ENCODE results near the gene RPS16. TPM values are rescaled to one million over a fixed set of nuclear protein-coding genes. Genes with fewer than 3 reads are reported as not detected.

The RPS16 gene
- total RNA-seq, 1 donor from 2014 or later = 1,446 TPM

DNA sequence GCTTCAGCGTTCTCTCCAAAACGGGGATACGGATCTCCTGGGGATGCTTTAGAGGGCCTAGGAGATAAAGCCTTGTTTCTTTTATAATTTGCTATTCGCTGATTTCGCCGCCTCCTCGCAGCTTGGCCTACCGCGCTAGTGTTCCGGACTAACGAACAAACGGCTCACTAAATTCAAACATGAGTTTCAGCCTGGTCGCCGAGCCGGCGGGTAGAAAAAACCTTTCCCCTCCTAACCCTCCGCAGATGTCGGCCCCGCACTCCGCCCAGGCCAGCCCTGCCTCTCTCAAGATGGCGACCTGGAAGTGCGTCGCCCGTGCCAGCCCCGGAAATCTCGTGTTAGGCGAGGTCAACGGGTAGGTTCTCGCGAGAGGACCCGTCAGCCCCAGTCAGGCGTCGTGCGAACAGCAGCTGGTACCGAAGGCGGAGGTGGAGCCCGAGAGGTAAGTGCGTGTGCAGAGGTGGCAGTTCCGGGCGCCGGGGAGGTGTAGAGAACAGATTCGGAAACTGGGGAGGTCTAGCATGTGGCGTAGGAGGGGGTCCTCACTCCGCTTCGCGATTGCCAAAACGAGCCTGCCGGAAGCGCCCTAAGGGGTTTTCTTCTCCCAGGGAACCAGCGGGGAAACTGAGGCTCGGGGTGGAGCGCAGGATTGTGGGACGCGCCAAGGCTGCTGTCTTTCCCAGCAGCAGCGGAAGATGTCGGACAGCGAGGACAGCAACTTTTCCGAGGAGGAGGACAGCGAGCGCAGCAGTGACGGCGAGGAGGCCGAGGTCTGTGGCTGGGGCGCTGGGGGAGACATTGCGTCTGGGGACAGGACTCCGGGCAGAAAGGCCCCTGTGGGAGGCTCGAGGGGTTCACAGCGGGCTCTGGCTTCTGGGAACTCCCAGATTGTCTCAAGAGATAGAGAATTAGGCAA is 9.7 kb upstream of the RPS16 start, which contains the start of gene SUPT5H:
Gene SUPT5H, plus strand, starts transcription at position 387 of the 916 bp plus-strand sequence. Its CDS starts 309 bp downstream, at position 696.
- Histone ChIP-seq H3K27me3 (no peaks in the 10 kb centered on the region), H3K9me3 (no peaks in the 10 kb centered on the region), H3K27ac (peak within 1 kb of the TSS; percentile 95), H3K36me3 (no peaks in the 10 kb centered on the region), H3K4me1 (peaks cover 32% of the 10 kb centered on the region), H3K4me3 (peak within 1 kb of the TSS; percentile 96)
- DNase-seq (peak; percentile 98), ATAC-seq (peak; percentile 98)
- TF ChIP-seq, protein P1, sequence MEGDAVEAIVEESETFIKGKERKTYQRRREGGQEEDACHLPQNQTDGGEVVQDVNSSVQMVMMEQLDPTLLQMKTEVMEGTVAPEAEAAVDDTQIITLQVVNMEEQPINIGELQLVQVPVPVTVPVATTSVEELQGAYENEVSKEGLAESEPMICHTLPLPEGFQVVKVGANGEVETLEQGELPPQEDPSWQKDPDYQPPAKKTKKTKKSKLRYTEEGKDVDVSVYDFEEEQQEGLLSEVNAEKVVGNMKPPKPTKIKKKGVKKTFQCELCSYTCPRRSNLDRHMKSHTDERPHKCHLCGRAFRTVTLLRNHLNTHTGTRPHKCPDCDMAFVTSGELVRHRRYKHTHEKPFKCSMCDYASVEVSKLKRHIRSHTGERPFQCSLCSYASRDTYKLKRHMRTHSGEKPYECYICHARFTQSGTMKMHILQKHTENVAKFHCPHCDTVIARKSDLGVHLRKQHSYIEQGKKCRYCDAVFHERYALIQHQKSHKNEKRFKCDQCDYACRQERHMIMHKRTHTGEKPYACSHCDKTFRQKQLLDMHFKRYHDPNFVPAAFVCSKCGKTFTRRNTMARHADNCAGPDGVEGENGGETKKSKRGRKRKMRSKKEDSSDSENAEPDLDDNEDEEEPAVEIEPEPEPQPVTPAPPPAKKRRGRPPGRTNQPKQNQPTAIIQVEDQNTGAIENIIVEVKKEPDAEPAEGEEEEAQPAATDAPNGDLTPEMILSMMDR (IDR thresholded peaks at IDR 0.05) = no peak
- intact Hi-C loops (cut with DNase I) = no loop called here

DNA sequence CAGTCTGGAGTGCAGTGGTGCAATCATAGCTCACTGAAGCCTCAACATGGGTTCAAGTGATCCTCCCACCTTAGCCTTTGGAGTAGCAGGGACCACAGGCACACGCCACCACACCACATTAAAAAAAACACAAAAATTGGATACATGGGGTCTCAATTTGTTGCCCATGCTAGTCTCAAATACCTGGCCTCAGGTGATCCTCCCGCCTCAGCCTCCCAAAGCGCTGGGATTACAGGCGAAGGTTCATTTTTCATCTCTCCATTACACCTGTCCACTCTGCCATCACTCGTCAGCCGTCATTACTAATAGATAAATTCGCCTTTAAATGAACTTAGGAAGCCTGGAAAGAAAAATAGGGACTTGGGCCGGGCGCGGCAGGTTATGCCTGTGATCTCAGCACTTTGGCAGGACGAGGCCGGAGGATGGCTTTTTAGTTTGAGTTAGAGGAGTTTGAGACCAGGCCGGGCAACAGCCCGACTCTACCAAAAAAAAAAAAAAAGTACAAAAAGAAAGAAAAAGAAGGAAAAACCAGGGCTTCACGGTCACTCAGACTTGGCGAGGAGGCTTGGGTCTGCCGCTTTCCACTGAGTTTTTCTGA is 8.9 kb upstream of the RPS16 start:
- intact Hi-C loops (cut with DNase I) = no loop called here
- Histone ChIP-seq H3K36me3 (no peaks in the 10 kb centered on the region), H3K4me1 (peaks cover 32% of the 10 kb centered on the region), H3K27me3 (no peaks in the 10 kb centered on the region), H3K9me3 (no peaks in the 10 kb centered on the region), H3K27ac (peak overlapping the region; percentile 95), H3K4me3 (peak overlapping the region; percentile 96)
- TF ChIP-seq, protein P1 (IDR thresholded peaks at IDR 0.05) = no peak
- ATAC-seq (no peak), DNase-seq (no peak)

DNA sequence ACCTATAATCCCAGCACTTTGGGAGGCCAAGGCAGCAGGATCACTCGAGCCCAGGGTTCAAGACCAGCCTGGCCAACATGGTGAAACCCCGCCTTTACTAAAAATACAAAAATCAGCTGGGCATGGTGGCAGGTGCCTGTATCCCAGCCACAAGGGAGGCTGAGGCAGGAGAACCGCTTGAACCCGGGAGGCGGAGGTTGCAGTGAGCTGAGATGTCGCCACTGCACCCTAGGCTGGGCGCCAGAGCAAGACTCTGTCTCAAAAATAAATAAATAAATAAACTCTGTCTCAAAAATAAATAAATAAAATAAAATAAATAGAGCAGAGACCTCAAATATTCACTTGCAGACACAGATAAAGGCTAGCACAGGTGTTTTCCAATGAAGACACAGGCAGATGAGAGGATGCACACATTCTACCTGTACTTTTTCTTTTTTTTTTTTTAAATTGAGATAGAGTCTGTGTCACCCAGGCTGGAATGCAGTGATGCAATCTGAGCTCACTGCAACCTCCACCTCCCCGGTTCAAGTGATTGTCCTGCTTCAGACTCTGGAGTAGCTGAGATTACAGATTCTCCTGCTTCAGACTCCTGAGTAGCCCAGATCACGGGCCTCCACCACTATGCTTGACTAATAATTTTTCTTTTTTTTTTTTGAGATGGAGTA is 2.7 kb upstream of the RPS16 start:
- Histone ChIP-seq H3K36me3 (peaks cover 15% of the 10 kb centered on the region), H3K4me3 (no peak overlapping the region), H3K4me1 (peaks cover 22% of the 10 kb centered on the region), H3K27me3 (no peaks in the 10 kb centered on the region), H3K9me3 (no peaks in the 10 kb centered on the region), H3K27ac (no peak overlapping the region)
- TF ChIP-seq, protein P1 (IDR thresholded peaks at IDR 0.05) = no peak
- DNase-seq = no peak
- no peak for ATAC-seq
- intact Hi-C loops (cut with DNase I) = no loop called here

DNA sequence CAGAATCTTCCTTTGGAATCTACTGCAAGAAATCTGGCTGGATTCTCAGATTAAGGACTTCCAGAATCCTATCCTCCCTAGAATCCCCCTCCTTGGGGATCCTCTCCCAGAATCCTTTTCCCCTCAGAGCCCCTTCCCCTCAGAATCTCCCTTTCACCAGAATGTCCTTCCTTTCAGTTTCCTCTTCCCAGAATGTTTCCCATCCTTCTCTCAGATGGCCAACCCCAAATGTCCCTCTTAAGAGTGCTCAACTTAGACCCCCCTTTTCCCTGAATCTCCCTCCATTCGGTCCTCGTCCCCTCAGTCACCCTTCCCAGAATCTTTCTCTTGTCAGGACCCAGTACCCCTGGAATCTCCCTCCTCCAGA is 584 bp upstream of the RPS16 start:
- TF ChIP-seq, protein P1 (IDR thresholded peaks at IDR 0.05) = no peak
- H3K4me1 ChIP-seq = peaks cover 23% of the 10 kb centered on the region

DNA sequence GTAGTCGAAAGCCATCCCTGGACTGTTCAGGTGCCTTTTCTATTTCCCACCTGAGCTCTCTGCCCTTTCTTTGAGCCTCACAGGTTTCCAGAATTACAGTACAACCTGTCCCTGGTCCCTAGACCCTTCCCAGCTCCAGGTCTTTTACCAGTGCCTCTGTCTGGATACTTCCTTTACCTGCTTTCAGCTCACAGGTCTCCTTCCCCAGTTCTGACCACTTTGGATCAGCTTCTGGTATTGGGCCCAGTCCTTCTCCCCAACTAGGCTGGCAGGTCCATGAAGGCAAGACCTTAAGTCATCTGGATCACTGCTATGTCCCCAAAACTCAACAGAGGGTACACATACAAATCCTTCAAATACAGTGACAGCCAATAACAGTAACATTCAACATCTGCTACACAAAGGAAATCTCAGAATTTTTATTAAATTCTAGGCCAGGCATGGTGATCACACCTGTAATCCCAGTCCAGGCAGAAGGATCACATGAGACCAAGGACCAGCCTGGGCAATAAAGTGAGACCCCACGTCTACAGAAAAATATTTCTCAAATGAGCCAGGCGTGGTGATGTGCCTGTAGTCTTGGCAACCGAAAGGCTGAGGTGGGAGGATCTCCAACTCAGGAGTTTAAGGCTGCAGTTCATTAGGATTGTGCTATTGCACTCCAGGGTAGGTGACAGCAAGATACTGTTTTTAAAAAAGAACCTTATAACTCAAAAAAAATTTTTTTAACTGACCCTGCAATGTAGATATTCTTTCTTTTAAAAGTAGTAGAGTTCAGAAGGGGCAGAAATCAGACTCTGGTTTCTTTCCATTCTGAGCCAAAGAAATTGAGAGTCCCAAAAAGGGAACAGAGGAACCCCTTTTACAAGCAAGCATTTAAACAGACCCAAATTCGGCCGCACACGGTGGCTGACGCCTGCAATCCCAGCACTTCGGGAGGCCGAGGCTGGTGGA is 1.3 kb downstream of the RPS16 start:
- Histone ChIP-seq H3K4me1 (peaks cover 35% of the 10 kb centered on the region), H3K9me3 (no peaks in the 10 kb centered on the region), H3K4me3 (peak overlapping the region; percentile 92), H3K27me3 (no peaks in the 10 kb centered on the region), H3K27ac (peak overlapping the region; percentile 93), H3K36me3 (peaks cover 33% of the 10 kb centered on the region)
- ATAC-seq (no peak), DNase-seq (no peak)
- intact Hi-C loops (cut with DNase I) = no loop called here
- TF ChIP-seq, protein P1 (IDR thresholded peaks at IDR 0.05) = no peak

More for the DNA sequence above, 584 bp upstream of the RPS16 start:
- no peak for ATAC-seq
- H3K36me3 ChIP-seq = peaks cover 33% of the 10 kb centered on the region
- peak overlapping the region; percentile 92 for H3K4me3 ChIP-seq
- intact Hi-C loops (cut with DNase I) = no loop called here
- no peak for DNase-seq
- H3K27ac ChIP-seq = peak overlapping the region; percentile 93
- no peaks in the 10 kb centered on the region for H3K9me3 ChIP-seq
- no peaks in the 10 kb centered on the region for H3K27me3 ChIP-seq
